Measurements from ENCODE around the gene ZDHHC14.
"Not testable (repeated sequence)": the region's sequence is repeated elsewhere in the genome, so short reads cannot be mapped to it uniquely, and the experiment has no call there.

Gene ZDHHC14

DNA sequence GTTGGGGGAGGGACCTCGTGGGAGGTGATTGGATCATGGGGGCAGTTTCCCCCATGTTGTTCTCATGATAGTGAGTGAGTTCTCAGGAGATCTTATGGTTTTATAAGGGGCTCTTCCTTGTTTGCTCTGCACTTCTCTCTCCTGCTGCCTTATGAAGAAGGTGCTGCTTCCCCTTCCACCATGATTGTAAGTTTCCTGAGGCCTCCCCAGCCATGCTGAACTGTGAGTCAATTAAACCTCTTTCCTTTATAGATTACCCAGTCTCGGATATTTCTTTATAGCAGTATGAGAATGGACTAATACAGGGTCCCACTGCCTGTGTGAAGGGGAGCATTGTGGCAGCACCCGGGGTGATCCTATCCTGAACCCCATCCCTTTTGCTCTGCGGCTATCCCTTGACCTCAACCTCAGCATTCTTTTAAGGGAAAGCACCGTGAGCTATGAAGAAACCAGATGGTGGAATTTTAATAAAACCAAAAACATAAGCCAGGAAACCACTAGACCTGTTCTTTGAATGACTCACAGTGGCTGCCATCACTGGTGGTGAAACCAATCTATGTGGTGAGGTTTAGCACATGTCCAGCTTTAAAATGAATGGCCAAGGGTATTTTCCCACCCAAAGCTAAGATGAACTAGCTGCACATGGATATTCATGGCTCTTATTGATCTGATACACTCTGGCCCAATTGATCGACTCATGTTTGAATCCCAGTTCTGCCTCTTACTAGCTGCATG lies 62.2 kb downstream of the ZDHHC14 start:
- no peak for DNase-seq (ENCODE audit: low read depth in 3 of 3)

DNA sequence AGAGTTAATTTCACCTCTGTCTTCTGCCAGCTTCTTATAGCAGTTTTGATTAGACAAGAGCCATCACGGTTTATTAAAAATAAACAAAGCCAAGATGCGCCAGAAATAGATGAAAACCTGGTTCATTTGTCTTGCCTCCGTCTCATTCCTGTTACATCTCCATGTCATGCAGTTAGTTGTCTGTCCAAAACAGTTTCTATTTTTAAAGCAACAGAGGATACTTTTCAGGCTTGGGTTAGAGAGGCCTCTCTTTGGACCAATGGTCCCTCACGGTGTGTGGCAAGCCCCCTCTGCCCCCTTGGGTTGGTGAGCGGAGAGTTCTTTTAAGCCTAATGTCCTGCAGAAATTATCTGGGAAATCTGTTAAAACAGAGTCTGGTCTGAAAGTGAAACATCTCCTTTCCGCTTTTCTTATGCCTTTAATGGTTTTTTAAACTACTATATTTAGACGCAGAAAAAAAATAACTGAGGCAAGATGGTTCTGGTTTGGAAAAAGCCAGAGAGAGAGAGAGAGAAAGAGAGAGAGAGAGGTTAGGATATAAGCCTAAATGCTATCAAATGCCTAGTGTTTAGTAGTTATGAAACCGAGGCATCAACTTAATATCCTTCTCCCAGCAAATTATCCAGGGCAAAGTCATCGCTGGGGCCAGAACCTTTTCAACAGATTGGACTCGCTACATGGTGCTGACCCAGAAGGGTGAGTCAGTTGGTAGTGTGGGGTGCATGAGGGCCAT lies 64.5 kb downstream of the ZDHHC14 start:
- DNase-seq (ENCODE audit: low read depth in 3 of 3), result no peak

DNA sequence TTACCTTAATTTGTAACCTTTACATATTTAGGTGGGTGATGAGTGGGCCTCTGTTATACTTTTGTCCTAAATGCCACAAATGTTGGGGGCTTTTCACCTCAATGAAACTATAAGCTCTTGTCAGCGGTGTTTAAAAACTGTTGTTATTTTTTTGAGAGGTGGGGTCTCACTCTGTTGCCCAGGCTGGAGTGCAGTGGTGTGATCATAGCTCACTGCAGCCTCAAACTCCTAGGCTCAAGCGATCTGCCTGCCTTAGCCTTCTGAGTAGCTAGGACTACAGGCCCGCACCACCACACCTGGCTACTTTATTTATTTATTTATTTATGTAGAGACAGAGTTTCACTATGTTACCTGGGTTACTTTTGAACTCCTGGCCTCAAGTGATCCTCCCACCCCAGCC lies 66.7 kb downstream of the ZDHHC14 start:
- no peak for DNase-seq (ENCODE audit: low read depth in 3 of 3)

DNA sequence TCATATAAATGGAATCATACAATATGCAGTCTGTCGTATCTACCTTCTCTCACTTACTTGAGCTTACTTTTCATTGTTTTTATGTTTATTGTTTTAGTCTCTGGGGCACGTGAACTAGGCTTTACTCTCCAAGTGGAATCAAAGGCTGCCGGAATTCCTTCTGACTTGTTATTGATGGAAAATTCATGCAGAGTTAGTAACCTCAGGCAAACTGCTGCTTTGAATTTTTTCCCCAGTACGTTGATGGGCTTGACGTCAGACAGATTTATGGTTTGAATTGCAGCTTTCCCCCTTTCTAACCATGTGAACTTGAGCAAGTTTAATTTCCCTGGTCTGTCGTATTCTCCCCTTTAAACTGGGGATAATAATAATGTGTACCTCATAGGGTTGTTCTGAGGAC lies 68.6 kb downstream of the ZDHHC14 start:
- DNase-seq (ENCODE audit: low read depth in 3 of 3), result no peak

DNA sequence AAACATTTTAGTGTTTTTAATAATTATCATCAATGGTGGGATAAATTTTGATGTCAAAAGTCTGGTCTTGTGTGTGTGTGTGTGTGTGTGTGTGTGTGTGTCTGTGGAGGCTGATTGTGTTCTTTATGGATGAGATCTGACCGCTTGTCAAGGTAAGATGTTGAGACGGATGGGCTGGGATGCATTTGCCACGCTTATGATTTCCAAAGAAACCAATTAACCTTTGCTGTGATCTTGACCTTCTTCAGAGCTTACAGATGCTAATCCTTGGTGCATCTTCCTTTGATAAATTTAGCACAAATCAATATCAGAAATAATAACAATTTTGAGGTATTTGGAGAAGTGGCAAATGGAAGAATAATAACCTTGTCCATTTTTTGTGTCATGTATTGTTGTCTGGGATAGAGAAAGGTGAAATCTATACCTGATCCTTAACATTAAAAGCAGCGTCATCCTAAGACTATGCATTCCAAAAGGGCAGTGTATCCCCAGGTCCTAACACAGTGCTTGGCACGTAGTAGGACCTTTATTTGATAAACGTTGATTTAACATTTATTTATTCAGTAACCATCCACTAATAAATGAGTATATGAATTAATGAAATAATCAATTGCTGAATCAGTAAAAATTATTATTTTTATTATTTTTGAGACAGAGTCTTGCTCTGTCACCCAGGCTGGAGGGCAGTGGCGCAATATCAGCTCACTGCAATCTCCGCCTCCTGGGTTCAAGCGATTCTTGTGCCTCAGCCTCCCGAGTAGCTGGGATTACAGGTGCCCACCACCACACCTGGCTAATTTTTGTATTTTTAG lies 70.1 kb downstream of the ZDHHC14 start:
- no peak for DNase-seq (ENCODE audit: low read depth in 3 of 3)

DNA sequence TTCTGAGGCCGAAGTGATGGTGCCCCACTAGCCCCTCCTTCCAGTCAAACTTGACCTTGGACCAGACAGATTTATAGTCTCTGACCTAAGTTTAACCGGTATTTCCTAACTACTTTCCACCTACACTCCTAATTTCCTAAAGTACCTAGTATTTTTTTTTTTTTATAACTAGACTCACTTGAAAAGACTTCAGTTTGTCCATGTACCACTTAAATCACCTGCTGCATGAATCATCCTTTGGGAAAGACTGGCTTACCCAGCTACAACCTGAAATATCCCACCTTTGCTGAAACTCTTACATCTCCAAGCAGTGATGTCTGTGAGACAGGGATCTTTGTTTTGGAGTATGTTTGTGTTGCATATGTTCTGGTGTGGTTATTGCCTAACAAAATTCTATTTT lies 71.1 kb downstream of the ZDHHC14 start:
- no peak for DNase-seq (ENCODE audit: low read depth in 3 of 3)

DNA sequence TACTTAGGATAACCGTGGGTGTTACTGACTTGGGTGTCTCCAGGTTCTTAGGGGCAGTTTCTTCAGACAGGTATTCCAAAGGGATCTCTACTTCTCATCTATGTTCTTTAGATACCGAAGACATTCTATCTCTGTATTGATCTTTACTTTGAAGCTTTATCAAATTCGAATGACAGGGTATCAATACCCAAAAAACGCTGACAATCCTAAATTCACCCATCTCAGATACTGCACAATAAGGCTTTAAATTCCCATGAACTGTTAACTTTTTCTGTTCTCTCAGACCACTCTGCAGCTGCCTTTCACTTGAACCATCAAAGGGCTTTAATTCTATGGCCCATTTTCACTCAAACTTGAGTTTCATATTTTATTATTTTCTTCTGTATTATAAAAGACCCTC lies 72.1 kb downstream of the ZDHHC14 start:
- no peak for DNase-seq (ENCODE audit: low read depth in 3 of 3)

DNA sequence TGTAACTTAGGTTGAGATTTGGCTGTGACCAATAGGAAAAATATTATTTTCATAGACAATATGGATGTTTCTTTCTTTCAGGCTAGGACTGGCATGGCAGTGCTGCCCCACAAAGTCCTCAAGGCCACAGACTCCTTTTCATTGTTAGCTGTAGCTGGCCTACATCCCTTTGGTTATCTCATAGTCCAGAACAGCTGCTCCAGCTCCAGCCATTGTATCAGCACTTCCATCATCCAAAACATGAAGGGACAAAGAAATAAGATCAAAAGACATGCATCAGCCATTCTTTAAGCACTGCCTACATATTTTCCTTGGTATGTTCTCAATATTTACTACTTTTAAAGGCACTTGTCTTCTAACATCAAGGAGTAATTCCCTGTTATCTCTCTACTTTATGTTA lies 73.0 kb downstream of the ZDHHC14 start:
- no peak for DNase-seq (ENCODE audit: low read depth in 3 of 3)

DNA sequence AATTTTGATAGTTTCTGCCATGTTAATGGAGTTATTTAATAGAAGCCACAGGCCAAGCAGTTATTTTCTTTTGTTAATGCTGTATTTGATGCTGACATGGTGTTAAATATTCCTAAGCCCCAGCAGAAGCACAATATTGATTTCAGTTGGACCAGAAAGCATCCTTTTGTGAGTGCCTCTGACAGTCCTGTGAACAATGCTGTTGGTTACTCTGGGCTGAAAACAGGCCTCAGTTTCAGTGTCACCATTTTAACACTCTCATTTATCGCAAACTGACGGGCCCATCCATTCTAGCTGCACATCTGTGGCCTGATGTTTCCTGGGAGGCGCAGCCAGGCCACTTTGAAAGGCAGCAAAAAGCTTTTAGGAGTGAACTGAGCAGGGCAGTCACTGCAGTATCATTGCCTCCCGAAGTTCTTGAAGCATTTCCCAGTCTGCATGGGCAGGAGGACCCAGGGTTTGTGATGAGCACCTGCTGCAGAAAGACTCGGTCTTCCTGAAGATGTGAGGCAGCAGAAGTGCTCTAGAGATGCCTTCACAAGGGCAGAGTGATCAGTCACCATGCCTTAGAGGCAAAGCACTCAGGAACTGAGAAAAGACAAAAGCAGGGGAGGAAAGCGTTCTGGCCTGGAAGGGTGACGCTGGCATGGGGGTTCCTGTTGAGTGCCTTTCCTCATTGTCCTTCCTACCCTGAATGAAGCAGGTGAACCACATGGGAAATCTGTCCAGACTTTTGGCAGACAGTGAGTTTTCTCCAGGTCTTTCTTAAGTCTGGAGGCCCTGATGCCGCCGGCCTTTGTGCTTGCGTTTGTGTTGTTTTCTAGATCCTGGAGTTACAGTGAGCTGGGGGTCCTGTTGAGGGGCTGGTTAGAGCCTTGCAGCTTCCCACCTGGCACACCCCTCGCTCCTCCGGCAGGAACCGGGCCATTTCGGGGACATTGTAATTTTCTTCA lies 74.0 kb downstream of the ZDHHC14 start:
- DNase-seq (ENCODE audit: low read depth in 3 of 3), result no peak

DNA sequence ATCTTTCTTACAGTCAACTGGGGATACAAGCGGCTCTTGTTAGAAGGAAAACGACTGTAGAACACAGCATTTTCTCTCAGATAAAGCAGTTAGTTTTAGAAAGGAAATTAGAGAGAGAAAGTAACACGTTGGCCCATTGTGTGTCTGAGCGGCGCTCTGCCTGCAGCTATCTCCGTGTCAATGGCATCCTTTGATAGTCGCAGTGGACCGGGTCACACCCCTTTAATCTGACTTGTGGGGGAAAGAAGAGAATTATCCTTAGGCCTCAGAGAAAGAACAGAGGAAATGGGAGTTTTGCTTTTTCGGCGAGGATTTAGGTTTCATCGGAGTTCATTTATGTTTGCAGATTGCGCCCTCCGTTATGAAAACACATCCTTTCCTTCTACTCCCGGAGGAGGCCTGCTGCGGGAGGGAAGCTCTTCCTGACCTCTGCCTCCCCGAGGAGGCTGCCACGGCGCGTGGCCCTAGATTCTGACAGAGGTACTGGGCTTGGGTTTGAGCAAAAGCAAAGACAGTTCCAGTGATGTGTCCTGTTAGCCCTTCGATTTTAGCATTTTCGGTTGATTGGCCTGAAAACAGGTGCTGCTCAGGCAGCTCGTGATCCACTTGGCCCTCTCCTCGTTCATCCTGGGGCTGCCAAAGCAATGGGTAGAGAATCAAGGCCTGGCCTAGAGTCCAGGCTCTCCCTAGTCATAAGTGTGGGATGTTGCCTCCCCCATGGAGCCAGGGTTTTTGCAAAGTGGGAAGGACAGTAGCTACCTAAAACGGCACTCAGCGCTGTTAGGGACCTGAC lies 74.9 kb downstream of the ZDHHC14 start:
- no peak for DNase-seq (ENCODE audit: low read depth in 3 of 3)

DNA sequence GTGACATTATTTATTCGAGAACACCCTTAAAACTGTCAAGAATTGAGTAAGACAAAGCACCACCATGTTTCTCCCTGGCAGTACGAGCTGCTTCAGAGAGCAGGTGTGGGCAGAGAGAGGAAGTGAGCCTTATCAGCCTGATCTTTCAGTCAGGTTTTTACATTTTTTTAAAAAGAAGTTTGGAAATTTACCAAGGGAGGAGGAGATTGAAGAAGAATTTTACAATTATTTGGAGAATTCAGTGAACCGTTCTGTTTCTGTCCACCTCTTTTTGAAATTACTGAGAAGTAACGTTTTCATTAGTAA lies 75.5 kb downstream of the ZDHHC14 start:
- no peak for DNase-seq (ENCODE audit: low read depth in 3 of 3)

DNA sequence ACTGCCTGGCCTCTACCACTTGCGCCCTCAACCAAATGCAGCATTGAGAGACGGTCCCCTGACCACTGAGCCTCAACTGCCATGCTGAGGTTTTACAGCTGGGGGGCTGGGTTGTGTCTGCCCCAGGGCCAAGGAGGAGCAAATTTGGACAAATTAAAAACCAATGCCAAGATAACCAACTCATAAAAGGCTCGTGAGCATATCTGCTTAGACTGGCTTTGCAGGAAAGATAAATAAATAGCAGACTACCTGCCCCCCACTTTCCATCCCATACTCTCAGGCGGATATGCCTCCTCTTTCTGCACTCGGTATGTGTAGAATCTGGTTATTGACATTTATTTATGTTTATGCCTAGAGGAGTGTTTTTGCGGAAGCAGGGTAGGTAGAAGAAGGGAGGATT lies 76.8 kb downstream of the ZDHHC14 start:
- no peak for DNase-seq (ENCODE audit: low read depth in 3 of 3)

DNA sequence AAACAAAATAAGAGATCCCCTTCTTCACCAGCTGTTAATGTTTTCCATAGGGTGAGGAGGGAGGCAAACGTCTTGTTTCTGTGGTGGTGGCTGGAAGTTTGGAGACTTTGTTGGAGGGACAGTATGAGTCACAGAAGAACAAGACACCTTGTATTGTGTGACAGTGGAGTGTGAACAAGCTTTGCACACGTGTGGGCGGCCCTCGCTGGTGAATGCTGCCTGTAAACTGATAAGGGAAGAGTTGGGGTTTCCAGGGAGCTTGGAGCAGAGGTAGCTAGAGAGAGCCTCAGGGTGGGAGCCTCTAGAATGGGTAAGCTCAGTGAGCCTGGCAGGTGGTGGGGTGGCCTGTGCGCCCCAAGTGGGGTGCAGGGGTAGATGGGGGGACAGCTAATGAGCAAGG lies 78.3 kb downstream of the ZDHHC14 start:
- peak in 1 of 3 experiments; percentile 48 for DNase-seq (ENCODE audit: low read depth in 3 of 3)

DNA sequence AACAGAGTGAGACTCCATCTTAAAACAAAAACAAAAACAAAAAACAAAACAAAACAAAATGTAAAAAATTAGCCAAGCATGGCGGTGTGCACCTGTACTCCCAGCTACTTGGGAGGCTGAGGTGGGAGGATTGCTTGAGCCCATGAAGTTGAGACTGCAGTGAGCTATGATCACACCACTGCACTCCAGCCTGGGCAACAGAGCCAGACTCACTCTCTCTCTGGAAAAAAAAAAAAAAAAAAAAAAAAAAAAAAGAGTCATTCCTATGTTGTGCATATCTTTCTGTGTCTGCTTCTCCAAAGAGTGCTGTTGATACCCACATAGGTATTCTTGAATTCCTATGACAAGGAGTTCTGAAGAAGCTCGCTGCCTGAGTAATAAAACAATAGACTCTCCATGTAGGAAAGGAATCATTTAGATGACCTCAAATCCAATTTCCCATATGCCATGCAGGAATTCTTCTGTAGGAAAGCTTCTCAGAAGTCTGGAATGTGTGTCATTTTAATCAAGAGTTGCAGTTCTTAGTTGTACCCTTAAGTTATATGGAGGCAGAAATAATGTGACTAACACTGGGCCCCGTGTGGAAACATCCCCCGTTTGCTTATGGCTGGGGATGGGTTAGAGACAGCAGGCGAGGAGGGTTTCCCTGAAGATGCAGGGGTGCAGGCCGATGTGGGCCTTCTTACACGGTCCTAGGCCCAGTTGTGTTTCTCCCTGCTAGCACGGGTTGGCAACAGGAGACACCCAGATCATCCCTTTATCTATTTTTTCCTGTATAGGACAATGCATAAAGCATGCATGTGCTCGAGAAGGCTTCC lies 79.4 kb downstream of the ZDHHC14 start:
- DNase-seq (ENCODE audit: low read depth in 3 of 3), result no peak

DNA sequence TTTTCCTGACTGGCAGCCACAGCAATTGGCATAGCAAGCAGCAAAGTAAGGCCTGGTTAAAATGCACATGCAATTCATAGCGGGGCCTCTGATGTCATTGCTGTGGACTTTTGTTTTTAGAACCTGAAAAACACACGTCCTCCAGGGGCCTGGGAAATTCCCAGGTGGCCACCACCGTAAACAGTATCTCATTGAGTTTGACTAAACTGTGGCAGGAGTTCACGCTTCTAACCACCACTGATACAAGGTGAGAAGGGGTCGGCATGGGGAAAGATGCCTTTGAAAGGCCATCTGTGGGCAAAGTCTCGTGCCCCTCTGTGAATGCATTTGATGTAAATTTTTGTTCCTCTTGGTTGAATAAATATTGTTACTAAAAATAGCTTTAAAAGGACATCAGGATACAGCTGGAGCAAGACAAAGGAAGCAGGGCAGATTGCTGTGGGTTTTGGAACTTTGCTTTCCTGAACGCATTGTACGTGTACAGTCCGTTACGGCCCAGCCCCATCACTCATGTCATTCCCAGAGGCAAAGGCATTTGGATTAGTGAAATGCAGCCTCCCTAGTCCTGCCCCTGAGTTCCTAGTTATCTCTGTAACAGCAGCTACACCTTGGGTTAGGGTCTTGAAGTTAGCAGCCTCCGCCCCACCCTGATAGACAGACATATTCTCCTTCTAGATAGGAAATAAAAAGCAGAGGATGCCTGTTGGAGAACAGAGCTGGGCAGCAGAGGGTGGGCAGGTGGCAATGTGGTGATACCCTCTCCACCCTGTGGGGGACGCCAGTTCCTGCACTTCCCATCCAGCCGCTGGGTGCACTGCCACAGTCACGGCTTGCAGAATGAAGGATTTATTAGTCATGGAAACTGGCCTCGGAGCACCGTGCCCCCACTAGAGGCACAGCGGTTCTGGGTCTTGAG lies 80.3 kb downstream of the ZDHHC14 start:
- DNase-seq (ENCODE audit: low read depth in 3 of 3), result peak in 2 of 3 experiments; percentile 20 to 63

DNA sequence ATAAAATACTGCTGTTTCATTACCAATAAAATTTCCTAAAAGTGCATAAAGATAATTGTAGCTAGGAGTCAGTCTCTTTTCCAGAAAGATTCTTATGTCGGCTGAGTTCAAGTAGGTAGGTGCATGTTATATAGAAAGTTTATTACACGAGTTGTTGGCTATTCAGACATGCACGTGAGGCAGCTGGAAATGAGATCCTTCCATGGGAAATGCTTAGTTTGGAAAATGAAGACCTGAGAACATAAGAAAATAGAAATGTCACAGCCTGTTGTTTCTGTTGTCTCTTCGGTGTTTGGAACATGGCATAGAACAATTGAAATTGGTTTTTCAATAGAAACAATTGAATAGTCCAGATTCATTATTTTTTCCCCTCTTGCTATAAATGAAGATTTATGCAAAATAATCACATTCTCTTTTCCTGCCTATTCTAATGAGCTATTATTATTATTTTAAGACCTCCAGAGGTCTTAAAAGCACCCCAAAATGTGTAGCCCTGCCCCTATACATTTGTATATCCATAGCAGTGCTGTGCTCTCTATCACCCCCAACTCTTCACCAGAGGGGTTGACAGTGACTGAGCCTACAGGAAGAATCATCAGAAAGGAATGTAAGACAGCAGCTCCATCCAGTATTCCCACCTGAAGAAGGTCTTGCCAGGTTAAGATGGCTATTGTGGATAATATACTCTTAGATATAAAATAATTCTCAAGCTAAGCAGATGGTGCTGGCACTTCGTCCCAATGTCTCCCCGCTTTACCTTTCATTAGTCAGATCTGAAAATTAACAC lies 82.2 kb downstream of the ZDHHC14 start:
- no peak for DNase-seq (ENCODE audit: low read depth in 3 of 3)

DNA sequence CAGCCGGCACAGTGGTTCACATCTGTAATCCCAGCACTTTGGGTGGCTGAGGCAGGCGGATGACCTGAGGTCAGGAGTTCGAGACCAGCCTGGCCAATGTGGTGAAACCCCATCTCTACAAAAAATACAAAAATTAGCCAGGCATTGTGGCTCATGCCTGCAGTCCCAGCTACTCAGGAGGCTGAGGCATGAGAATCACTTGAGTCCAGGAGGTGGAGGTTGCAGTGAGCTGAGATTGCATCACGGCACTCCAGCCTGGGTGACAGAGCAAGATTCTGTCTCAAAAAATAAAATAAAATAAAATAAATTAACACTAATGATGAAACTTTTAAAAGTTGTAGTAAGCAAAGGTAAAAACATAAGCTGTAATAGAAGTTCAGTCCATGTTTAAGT lies 82.7 kb downstream of the ZDHHC14 start:
- DNase-seq (ENCODE audit: low read depth in 3 of 3), result not testable (repeated sequence)

Data from stimulated activated CD4-positive, alpha-beta T cell treated with anti-CD3 and anti-CD28 coated beads, TNF-alpha, amount 100 ng/mL, for 24 hours (primary cell).